Endothelial cell of umbilical vein (primary cell): ENCODE results near the gene P3H1.

Experiments used
- CTCF ChIP-seq, 2 donors: IDR thresholded peaks; 1 replicate in 1 of 2; 2 replicates in 1 of 2; pipeline ENCODE4 v1.5.1; 2011; ENCODE audit warnings: low read length in 2 of 2, mild to moderate bottlenecking in 2 of 2, moderate library complexity in 2 of 2, control low read depth in 1 of 2, inconsistent platforms in 1 of 2, low read depth in 1 of 2; ENCODE audit not compliant: insufficient read depth in 1 of 2; ENCODE audit errors: extremely low read depth in 1 of 2
- EZH2 ChIP-seq: IDR thresholded peaks from 2 replicates; pipeline ENCODE4 v1.6.1; 2012; ENCODE audit warnings: borderline replicate concordance, low read depth, mild to moderate bottlenecking, moderate library complexity, low read length, inconsistent platforms; ENCODE audit not compliant: severe bottlenecking
- FOS ChIP-seq: IDR thresholded peaks from 2 replicates; pipeline ENCODE4 v1.6.1; 2011; ENCODE audit warnings: mild to moderate bottlenecking, low read length, moderate library complexity, borderline replicate concordance; ENCODE audit not compliant: insufficient read depth
- GATA2 ChIP-seq: IDR thresholded peaks from 2 replicates; pipeline ENCODE4 v1.7.0; 2011; ENCODE audit warnings: low read depth, mild to moderate bottlenecking, moderate library complexity, mixed read lengths, low read length; ENCODE audit not compliant: insufficient read length, insufficient read depth
- JUN ChIP-seq: IDR thresholded peaks from 2 replicates; pipeline ENCODE4 v1.6.1; 2011; ENCODE audit warnings: borderline replicate concordance, low read depth; ENCODE audit not compliant: insufficient read length, insufficient read depth
- MAX ChIP-seq: IDR thresholded peaks from 2 replicates; pipeline ENCODE4 v1.6.1; 2011; ENCODE audit not compliant: insufficient read depth, insufficient read length
- POLR2A ChIP-seq: IDR thresholded peaks from 2 replicates; pipeline ENCODE4 v1.6.1; 2012; ENCODE audit warnings: low read depth, mild to moderate bottlenecking, control low read depth, low read length
- POLR2AphosphoS5 ChIP-seq: IDR thresholded peaks from 2 replicates; pipeline ENCODE4 v1.6.1; 2012; ENCODE audit warnings: low read depth, mild to moderate bottlenecking, control low read depth, low read length, moderate library complexity; ENCODE audit not compliant: insufficient read depth

- TF ChIP-seq CTCF (IDR thresholded peaks at IDR 0.05; ENCODE audit: extremely low read depth in 1 of 2, insufficient read depth in 1 of 2, low read depth in 1 of 2, low read length in 2 of 2) (no peak), GATA2 (no peak), MAX (no peak), EZH2 (no peak), POLR2A (no peak), POLR2AphosphoS5 (no peak), FOS (no peak), JUN (no peak)
Observed at GRCh38 chr1:42740851-42741580, 25.8 kb downstream of the P3H1 start.
